AG04449 (cell line): ENCODE data around the gene ZGLP1.
"Not testable (repeated sequence)": the region's sequence is repeated elsewhere in the genome, so short reads cannot be mapped to it uniquely, and the experiment has no call there.

Experiments used
- CTCF ChIA-PET: fragments of 350-600 bp; formaldehyde crosslinking; extraction: SDS; loops from one replicate; lab custom pipeline; 2021; ENCODE audit warnings: antibody characterized with exemption; lab: Yijun Ruan, JAX
- POLR2A ChIA-PET: fragments of 400-600, 350-600 bp; formaldehyde crosslinking; extraction: SDS; loops from one replicate; lab custom pipeline; 2020; ENCODE audit warnings: antibody characterized with exemption, inconsistent platforms; lab: Yijun Ruan, JAX
- DNase-seq: peaks from one replicate; pipeline ENCODE4 v3.0.0-alpha.2; 2010; ENCODE audit warnings: low read depth, low spot score
- H3K4me3 ChIP-seq: 2 replicates; pipeline ENCODE4 v1.5.1; 2011; ENCODE audit warnings: low read depth, mild to moderate bottlenecking, control low read depth, low read length
- CTCF ChIP-seq: IDR thresholded peaks from one replicate; pipeline ENCODE4 v1.5.1; 2011; ENCODE audit warnings: mild to moderate bottlenecking, moderate library complexity, low read length, control low read depth, inconsistent platforms; ENCODE audit not compliant: insufficient read depth; ENCODE audit errors: missing control alignments

Gene ZGLP1

GRCh38 chr19:10284960-10285278 is 24.7 kb downstream of the ZGLP1 start:
- ChIA-PET POLR2A (interaction anchor here (1.6 kb wide), 1 partner anchor 49 kb away, joined by 4 read pairs; the partner anchor contains the start of gene RAVER1), CTCF (interaction anchor here (0.6 to 2.9 kb wide), 4 partner anchors 15 to 103 kb away, joined by 3 to 6 read pairs (median 4); partner anchors contain the start of genes ICAM1 and TYK2)
- no peak for TF ChIP-seq CTCF

GRCh38 chr19:10284065-10284959 is 25.3 kb downstream of the ZGLP1 start:
- no peak overlapping the region for H3K4me3 ChIP-seq
- CTCF ChIA-PET: interaction anchor here (0.6 to 2.9 kb wide), 7 partner anchors 13 to 103 kb away, joined by 3 to 9 read pairs (median 4); partner anchors contain the start of genes ICAM1 and TYK2
- no peak for TF ChIP-seq CTCF
- no peak for DNase-seq
- POLR2A ChIA-PET: interaction anchor here (1.6 kb wide), 1 partner anchor 49 kb away, joined by 4 read pairs; the partner anchor contains the start of gene RAVER1

More at GRCh38 chr19:10284960-10285278, 24.7 kb downstream of the ZGLP1 start:
- DNase-seq: no peak
- H3K4me3 ChIP-seq: no peak overlapping the region

- no peak for DNase-seq
- no peak for TF ChIP-seq CTCF
- ChIA-PET CTCF (interaction anchor here (1.0 to 1.9 kb wide), 3 partner anchors 12 to 25 kb away, joined by 3 to 9 read pairs (median 3); partner anchors contain the start of gene ICAM1), POLR2A (interaction anchor here (0.6 kb wide), 1 partner anchor 95 kb away, joined by 5 read pairs; no protein-coding TSS in a partner anchor)
- H3K4me3 ChIP-seq: no peak overlapping the region
These were observed 26.1 kb downstream of the ZGLP1 start for GRCh38 chr19:10283301-10284064.

- H3K4me3 ChIP-seq, DNase-seq, POLR2A ChIA-PET: not testable (repeated sequence)
- CTCF ChIA-PET: interaction anchor here (1.9 kb wide), 1 partner anchor 12 kb away, joined by 9 read pairs; no protein-coding TSS in a partner anchor
These were observed 27.6 kb downstream of the ZGLP1 start for GRCh38 chr19:10282043-10282442.

GRCh38 chr19:10279737-10280442 is 29.7 kb downstream of the ZGLP1 start:
- POLR2A ChIA-PET: interaction anchor here (0.6 kb wide), 1 partner anchor 192 kb away, joined by 8 read pairs; no protein-coding TSS in a partner anchor
- TF ChIP-seq CTCF: no peak
- no peak overlapping the region for H3K4me3 ChIP-seq
- CTCF ChIA-PET: interaction anchor here (0.9 to 2.2 kb wide), 8 partner anchors 9 to 112 kb away, joined by 3 to 7 read pairs (median 4); partner anchors contain the start of genes ICAM1 and ICAM5
- no peak for DNase-seq

GRCh38 chr19:10278935-10279334 is 30.7 kb downstream of the ZGLP1 start:
- CTCF ChIA-PET: interaction anchor here (0.8 to 2.2 kb wide), 7 partner anchors 9 to 112 kb away, joined by 3 to 9 read pairs (median 6); partner anchors contain the start of genes ICAM1 and ICAM5
- POLR2A ChIA-PET: no interaction called here
- no peak for TF ChIP-seq CTCF
- no peak overlapping the region for H3K4me3 ChIP-seq
- no peak for DNase-seq
